Ishikawa (cell line): ENCODE results near the gene TMEM196.

Source experiments
- CREB1 ChIP-seq: IDR thresholded peaks from 2 replicates; pipeline ENCODE4 v1.6.1; 2012; ENCODE audit warnings: low read depth
- EP300 ChIP-seq: IDR thresholded peaks from 2 replicates; pipeline ENCODE4 v1.6.1; 2012; ENCODE audit warnings: borderline replicate concordance
- MAX ChIP-seq: IDR thresholded peaks from 2 replicates; pipeline ENCODE4 v1.6.1; 2012
- NFIC ChIP-seq: IDR thresholded peaks from 2 replicates; pipeline ENCODE4 v1.6.1; 2012
- RAD21 ChIP-seq: IDR thresholded peaks from 2 replicates; pipeline ENCODE4 v1.6.1; 2012; ENCODE audit warnings: low read depth
- TAF1 ChIP-seq: IDR thresholded peaks from 2 replicates; pipeline ENCODE4 v1.6.1; 2012; ENCODE audit warnings: low read depth, mild to moderate bottlenecking
- YY1 ChIP-seq: IDR thresholded peaks from 2 replicates; pipeline ENCODE4 v1.6.1; 2012; ENCODE audit warnings: low read depth
- ZBTB7A ChIP-seq: IDR thresholded peaks from 2 replicates; pipeline ENCODE4 v1.6.1; 2012; ENCODE audit warnings: low read depth
- TF ChIP-seq, protein P1 (sequence below): IDR thresholded peaks from 2 replicates; pipeline ENCODE4 v1.6.1; 2012; ENCODE audit warnings: low read depth, mild to moderate bottlenecking

- TF ChIP-seq EP300, result no peak
- no peak for TF ChIP-seq RAD21
- no peak for TF ChIP-seq TAF1
- no peak for TF ChIP-seq ZBTB7A
- no peak for TF ChIP-seq NFIC
- no peak for TF ChIP-seq YY1
- TF ChIP-seq CREB1, result no peak
- TF ChIP-seq, protein P1, sequence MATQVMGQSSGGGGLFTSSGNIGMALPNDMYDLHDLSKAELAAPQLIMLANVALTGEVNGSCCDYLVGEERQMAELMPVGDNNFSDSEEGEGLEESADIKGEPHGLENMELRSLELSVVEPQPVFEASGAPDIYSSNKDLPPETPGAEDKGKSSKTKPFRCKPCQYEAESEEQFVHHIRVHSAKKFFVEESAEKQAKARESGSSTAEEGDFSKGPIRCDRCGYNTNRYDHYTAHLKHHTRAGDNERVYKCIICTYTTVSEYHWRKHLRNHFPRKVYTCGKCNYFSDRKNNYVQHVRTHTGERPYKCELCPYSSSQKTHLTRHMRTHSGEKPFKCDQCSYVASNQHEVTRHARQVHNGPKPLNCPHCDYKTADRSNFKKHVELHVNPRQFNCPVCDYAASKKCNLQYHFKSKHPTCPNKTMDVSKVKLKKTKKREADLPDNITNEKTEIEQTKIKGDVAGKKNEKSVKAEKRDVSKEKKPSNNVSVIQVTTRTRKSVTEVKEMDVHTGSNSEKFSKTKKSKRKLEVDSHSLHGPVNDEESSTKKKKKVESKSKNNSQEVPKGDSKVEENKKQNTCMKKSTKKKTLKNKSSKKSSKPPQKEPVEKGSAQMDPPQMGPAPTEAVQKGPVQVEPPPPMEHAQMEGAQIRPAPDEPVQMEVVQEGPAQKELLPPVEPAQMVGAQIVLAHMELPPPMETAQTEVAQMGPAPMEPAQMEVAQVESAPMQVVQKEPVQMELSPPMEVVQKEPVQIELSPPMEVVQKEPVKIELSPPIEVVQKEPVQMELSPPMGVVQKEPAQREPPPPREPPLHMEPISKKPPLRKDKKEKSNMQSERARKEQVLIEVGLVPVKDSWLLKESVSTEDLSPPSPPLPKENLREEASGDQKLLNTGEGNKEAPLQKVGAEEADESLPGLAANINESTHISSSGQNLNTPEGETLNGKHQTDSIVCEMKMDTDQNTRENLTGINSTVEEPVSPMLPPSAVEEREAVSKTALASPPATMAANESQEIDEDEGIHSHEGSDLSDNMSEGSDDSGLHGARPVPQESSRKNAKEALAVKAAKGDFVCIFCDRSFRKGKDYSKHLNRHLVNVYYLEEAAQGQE, result no peak
- no peak for TF ChIP-seq MAX
Measured at GRCh38 chr7:19816128-19816527, 42.7 kb upstream of the TMEM196 start.
